ENCODE data around the gene GRID2IP.

GRID2IP gene

DNA sequence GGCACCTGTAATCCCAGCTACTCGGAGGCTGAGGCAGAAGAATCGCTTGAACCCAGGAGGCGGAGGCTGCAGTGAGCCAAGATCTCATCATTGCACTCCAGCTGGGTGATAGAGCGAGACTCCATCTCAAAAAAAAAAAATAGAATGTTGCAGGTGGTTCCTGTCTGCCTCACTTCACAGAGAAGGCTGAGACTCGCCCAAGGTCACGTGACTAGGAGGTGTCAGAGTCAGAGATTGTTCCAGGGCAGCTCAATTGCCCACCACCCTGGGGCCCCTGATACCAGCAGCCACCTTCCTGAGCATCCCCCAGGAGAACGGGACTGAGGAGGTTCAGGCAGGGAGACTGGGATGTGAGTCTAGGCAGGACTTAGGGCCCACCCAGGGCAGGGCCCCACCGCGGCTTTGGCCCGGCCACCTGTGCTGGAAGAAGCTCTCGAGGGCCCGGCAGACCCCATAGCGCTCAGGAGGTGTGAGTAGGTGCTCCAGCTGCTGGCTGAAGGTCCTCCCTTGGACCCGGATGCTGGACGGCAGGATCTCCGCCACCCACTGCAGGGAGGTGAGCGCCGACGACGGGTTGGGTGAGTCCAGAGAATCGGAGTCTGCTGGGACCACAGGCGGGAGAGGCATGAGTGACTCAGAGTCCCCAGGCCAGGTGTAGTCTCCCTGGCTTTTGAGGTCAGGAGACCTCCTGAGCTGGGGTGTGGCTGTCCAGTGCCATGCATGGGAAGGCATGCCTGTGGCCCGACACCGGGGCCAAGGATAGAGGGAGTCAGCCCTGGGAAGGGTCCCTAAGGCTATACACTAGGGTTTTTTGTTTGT, 30.9 kb downstream of the GRID2IP start:
- Mint-ChIP-seq H3K4me3 (no peak overlapping the region), H3K9me3 (no peaks in the 10 kb centered on the region), H3K27ac (no peak overlapping the region), H3K27me3 (peaks cover 2% of the 10 kb centered on the region), H3K4me1 (peaks cover 8% of the 10 kb centered on the region), H3K36me3 (no peaks in the 10 kb centered on the region)
- DNase-seq (ENCODE audit: low spot score in 2 of 2): peak in 1 of 2 donors; percentile 20
- ATAC-seq (ENCODE audit: low read depth): peak; percentile 72

DNA sequence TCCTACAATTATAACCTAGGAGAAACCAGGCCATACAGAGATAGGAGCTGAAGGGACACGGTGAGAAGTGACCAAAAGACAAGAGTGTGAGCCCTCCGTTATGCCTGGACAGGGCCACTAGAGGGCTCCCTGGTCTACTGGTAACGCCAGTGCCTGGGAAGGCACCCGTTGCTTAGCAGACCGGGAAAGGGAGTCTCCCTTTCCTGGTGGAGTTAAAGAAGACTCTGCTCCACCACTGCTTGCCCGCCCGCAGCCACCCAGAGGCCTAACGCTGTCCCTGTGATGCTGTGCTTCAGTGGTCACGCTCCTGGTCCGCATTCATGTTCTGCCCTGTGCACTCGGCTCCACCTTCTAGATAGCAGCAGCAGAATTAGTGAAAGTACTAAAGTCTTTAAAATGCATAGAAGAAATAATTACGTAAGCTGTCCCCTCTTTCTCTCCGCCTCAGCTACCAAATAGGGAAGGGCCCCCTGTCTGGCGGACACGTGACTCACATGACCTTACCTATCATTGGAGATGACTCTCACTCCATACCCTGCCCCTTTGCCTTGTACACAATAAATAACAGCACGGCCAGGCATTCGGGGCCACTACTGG, 34.8 kb downstream of the GRID2IP start:
- peaks cover 8% of the 10 kb centered on the region for H3K4me1 Mint-ChIP-seq
- peak overlapping the region; percentile 74 for H3K4me3 Mint-ChIP-seq
- no peaks in the 10 kb centered on the region for H3K9me3 Mint-ChIP-seq
- H3K27ac Mint-ChIP-seq: no peak overlapping the region
- peak; percentile 69 for ATAC-seq (ENCODE audit: low read depth)
- H3K27me3 Mint-ChIP-seq: no peaks in the 10 kb centered on the region
- no peaks in the 10 kb centered on the region for H3K36me3 Mint-ChIP-seq
- DNase-seq (ENCODE audit: low spot score in 2 of 2): peak; percentile 45 to 69

DNA sequence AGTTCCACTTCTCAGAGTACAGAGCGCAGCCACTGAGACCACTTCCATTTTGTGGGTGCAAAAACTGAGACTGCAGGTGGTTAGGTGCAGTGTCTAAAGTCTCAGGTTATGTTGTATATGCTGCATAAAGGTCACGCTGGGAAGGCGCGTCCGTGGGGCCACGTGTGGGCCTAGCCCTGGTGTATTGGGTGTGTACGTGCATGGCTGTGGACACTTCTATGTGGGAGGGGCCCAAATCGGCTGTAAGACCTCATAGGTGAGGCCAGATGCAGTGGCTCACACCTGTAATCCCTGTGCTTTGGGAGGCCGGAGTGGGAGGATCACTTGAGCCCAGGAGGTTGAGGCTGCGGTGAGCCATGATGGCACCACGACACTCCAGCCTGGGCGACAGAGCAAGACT, 37.7 kb downstream of the GRID2IP start:
- no peak overlapping the region for H3K27ac Mint-ChIP-seq
- no peaks in the 10 kb centered on the region for H3K27me3 Mint-ChIP-seq
- no peaks in the 10 kb centered on the region for H3K36me3 Mint-ChIP-seq
- peaks cover 6% of the 10 kb centered on the region for H3K4me1 Mint-ChIP-seq
- ATAC-seq (ENCODE audit: low read depth) (no peak), DNase-seq (ENCODE audit: low spot score in 2 of 2) (no peak)
- H3K9me3 Mint-ChIP-seq: no peaks in the 10 kb centered on the region
- no peak overlapping the region for H3K4me3 Mint-ChIP-seq

DNA sequence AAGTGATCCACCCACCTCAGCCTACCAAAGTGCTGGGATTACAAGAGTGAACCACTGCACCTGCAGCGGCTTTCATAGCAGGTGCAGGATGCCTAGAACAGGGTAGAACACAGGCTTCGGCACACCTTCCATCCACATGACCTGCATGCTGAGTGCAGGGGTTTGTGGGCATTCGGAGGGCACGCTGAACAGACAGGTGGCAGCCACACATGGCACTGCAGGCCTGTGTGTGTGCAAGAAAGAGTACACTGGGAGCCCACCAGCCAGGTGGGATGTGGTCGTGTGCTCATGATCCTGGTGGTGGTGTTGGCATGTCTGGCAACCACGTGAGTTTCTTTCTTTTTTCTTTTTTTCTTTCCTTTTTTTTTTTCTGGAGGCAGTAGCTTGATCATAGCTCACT, 38.4 kb downstream of the GRID2IP start:
- DNase-seq (ENCODE audit: low spot score in 2 of 2) (no peak), ATAC-seq (ENCODE audit: low read depth) (no peak)
- H3K27me3 Mint-ChIP-seq: no peaks in the 10 kb centered on the region
- H3K36me3 Mint-ChIP-seq: no peaks in the 10 kb centered on the region
- peaks cover 6% of the 10 kb centered on the region for H3K4me1 Mint-ChIP-seq
- no peak overlapping the region for H3K4me3 Mint-ChIP-seq
- H3K27ac Mint-ChIP-seq: no peak overlapping the region
- H3K9me3 Mint-ChIP-seq: no peaks in the 10 kb centered on the region

DNA sequence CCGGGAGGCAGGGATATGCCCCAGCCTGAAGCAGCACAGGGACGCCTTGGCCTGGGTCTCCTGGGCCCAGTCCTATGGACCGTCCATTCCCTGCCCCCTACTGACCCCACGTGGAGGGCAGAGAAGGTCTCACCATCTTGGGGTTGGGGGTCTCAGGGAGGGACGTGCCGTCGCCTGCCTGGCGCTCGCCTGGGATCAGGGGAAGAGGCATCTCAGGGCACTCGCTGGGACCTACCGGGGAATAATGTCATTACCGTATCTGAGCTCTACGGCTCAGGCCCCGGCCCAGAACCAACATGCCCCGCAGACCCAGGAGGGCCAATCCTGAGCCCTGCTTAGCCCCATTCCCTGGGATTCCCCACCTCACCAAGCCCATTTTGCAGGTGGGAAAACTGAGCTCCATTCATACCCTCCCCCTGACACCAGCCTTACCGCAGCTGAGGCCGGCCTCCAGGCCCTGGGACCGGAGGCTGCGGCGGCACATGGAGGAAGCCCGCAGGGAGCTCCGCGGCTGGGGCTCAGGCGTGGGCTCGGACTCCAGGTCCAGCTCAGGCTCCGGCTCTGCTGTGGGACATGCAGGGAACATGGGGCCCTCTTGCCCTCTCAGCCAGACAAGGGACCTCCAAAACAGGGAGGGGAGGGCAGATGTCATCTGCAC, 40.7 kb downstream of the GRID2IP start:
- Mint-ChIP-seq H3K36me3 (no peaks in the 10 kb centered on the region), H3K9me3 (no peaks in the 10 kb centered on the region), H3K27me3 (no peaks in the 10 kb centered on the region), H3K4me1 (peaks cover 4% of the 10 kb centered on the region), H3K27ac (no peak overlapping the region), H3K4me3 (no peak overlapping the region)
- DNase-seq (ENCODE audit: low spot score in 2 of 2) (no peak), ATAC-seq (ENCODE audit: low read depth) (no peak)

DNA sequence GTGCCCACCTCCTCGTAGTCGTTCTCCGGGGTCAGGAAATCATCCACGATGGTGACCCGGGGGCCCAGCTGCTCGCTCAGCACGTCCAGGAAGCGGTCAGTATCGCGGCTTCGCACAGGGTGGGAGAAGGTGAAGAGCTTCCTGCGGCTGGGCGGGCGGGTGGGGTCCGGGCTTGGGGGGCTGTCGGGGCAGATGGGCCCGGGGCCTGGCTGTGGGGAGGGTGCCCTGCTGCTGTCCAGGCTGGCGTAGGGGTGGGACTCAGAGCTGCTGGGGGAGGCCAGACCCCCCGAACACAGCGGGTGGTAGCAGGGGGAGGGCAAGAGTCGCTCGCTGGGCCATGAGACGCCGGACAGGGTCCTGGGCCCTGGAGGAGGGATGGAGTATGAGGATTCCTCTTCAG, 42.3 kb downstream of the GRID2IP start:
- Mint-ChIP-seq H3K4me1 (peaks cover 7% of the 10 kb centered on the region), H3K27ac (no peak overlapping the region), H3K4me3 (no peak overlapping the region), H3K27me3 (no peaks in the 10 kb centered on the region), H3K36me3 (no peaks in the 10 kb centered on the region), H3K9me3 (no peaks in the 10 kb centered on the region)
- ATAC-seq (ENCODE audit: low read depth) (no peak), DNase-seq (ENCODE audit: low spot score in 2 of 2) (no peak)

DNA sequence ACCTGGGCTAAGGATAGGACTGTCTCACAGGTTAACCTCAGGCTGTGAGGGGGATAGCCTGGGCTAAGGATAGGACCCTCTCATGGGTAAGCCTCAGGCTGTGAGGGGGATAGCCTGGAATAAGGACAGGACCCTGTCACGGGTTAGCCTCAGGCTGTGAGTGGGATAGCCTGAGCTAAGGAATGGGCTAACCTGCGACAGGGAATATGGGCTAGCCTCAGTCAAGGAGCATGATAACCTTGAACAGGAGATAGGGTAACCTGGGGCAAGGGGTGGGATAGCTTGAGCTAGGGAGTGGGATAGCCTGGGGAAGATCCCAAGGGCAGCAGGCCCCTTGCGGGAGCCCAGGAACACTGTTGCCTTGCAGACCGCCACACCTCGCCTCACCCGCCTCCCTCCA, 42.7 kb downstream of the GRID2IP start:
- no peaks in the 10 kb centered on the region for H3K36me3 Mint-ChIP-seq
- H3K4me3 Mint-ChIP-seq: no peak overlapping the region
- DNase-seq (ENCODE audit: low spot score in 2 of 2) (no peak), ATAC-seq (ENCODE audit: low read depth) (no peak)
- H3K27ac Mint-ChIP-seq: no peak overlapping the region
- H3K27me3 Mint-ChIP-seq: no peaks in the 10 kb centered on the region
- peaks cover 7% of the 10 kb centered on the region for H3K4me1 Mint-ChIP-seq
- H3K9me3 Mint-ChIP-seq: no peaks in the 10 kb centered on the region

DNA sequence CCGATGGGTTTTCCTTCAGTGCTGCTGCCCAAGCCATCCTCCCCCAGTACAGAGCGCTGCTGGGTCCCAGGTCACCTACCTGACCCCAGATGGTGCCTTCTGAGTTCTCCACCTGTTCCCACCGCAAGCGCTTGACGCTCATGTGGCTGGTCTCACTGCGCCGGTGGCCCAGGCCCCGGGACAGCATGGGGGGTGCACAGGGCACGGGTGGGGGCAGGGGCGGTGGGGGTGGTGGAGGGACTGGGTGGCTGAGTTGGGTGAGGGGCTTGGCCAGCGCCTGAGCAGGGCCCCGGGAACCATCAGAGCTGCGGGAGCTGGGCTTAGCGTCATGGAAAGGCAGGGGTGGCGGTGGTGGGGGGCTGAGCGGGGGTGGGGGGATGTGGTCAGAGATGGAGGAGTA, 43.4 kb downstream of the GRID2IP start:
- ATAC-seq (ENCODE audit: low read depth) (no peak), DNase-seq (ENCODE audit: low spot score in 2 of 2) (no peak)
- H3K36me3 Mint-ChIP-seq: no peaks in the 10 kb centered on the region
- H3K27ac Mint-ChIP-seq: no peak overlapping the region
- peaks cover 7% of the 10 kb centered on the region for H3K4me1 Mint-ChIP-seq
- no peak overlapping the region for H3K4me3 Mint-ChIP-seq
- no peaks in the 10 kb centered on the region for H3K9me3 Mint-ChIP-seq
- H3K27me3 Mint-ChIP-seq: no peaks in the 10 kb centered on the region

DNA sequence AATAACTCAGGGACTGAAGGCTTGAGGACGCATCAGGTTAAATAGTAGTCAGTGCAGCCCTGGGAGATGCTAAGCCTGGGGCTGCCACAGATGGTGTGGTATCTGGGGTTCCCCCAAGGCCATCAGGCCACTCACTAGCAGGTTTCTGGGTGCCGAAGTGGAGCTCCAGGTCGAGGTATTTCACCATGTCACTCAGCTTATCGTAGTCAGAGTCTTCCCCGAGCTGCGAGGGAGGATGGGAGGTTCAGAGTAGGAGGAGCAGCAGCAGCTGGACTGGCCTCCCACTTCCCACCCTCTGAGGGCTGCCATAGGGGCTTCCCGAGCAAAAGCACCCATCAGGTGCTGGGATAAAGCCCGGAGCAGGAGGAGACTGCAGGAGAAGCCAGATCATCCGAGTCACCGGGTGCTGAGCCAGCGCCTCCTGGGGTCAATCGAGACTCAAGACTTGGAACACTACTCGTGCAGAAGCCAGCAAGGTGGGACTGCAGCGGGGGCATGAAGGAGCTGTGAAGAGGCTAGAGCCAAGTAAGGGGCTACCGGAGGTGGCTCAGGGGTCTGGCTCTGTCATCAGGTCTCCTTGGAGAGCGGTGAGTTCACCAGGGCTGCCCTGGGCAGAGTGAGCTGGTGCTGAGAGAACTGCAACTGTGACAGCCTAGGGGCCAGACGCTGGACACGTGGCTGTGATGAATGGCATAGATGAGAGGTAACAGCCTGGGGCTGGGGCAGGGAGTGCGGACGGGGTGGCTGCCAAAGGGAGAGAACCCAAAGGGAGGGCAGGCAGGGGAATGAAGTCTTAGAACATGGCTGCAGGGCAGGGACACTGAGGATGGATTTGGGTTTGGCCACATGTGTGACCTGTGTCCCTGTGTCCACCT, 45.3 kb downstream of the GRID2IP start:
- Mint-ChIP-seq H3K36me3 (no peaks in the 10 kb centered on the region), H3K4me3 (peak overlapping the region; percentile 33), H3K27ac (no peak overlapping the region), H3K4me1 (peaks cover 7% of the 10 kb centered on the region), H3K9me3 (no peaks in the 10 kb centered on the region), H3K27me3 (no peaks in the 10 kb centered on the region)
- DNase-seq (ENCODE audit: low spot score in 2 of 2): no peak
- no peak for ATAC-seq (ENCODE audit: low read depth)

DNA sequence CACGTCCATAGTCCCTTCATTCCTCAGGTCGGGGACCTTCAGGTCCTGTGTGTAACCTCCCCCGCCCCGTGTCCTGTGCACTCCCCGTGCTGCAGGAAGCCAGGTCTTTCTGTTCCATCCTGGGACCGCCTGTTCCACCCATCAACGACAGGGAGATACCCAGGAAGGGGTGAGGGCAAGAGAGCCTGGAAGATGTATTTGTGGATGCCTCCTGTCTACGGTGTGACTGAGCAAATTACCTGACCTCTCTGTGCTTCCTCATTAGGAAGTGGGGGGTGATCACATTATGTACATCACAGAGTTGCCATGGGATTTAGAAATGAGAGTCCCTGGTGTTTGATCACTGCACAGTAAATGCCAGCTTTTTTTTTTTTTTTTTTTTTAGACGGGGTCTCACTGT, 46.3 kb downstream of the GRID2IP start:
- DNase-seq (ENCODE audit: low spot score in 2 of 2) (no peak), ATAC-seq (ENCODE audit: low read depth) (no peak)
- Mint-ChIP-seq H3K36me3 (no peaks in the 10 kb centered on the region), H3K27ac (no peak overlapping the region), H3K4me1 (peaks cover 7% of the 10 kb centered on the region), H3K27me3 (no peaks in the 10 kb centered on the region), H3K9me3 (no peaks in the 10 kb centered on the region), H3K4me3 (peak overlapping the region; percentile 98)

DNA sequence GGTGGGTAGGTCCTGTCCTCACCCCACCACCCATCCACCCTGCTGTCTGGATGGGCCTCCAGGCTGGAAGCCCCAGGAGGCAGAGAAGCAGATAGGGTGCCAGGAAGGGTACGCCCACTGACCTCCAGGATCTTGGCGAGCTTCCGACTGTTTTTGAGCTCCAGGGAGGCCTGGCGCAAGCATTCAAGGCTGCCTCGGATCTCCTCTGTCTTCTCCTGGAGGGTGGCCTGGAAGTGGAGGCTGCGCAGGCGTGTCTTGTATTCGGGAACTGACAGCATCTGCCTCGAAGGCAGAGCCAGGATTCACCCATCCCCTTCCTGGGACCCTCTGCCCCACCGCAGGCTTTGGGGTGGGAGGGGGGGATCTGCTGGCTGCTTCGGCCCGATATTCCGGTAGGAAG, 48.4 kb downstream of the GRID2IP start:
- no peak for ATAC-seq (ENCODE audit: low read depth)
- Mint-ChIP-seq H3K9me3 (no peaks in the 10 kb centered on the region), H3K27ac (no peak overlapping the region), H3K4me3 (peak overlapping the region; percentile 11), H3K27me3 (no peaks in the 10 kb centered on the region), H3K4me1 (peaks cover 7% of the 10 kb centered on the region), H3K36me3 (no peaks in the 10 kb centered on the region)
- DNase-seq (ENCODE audit: low spot score in 2 of 2): no peak

DNA sequence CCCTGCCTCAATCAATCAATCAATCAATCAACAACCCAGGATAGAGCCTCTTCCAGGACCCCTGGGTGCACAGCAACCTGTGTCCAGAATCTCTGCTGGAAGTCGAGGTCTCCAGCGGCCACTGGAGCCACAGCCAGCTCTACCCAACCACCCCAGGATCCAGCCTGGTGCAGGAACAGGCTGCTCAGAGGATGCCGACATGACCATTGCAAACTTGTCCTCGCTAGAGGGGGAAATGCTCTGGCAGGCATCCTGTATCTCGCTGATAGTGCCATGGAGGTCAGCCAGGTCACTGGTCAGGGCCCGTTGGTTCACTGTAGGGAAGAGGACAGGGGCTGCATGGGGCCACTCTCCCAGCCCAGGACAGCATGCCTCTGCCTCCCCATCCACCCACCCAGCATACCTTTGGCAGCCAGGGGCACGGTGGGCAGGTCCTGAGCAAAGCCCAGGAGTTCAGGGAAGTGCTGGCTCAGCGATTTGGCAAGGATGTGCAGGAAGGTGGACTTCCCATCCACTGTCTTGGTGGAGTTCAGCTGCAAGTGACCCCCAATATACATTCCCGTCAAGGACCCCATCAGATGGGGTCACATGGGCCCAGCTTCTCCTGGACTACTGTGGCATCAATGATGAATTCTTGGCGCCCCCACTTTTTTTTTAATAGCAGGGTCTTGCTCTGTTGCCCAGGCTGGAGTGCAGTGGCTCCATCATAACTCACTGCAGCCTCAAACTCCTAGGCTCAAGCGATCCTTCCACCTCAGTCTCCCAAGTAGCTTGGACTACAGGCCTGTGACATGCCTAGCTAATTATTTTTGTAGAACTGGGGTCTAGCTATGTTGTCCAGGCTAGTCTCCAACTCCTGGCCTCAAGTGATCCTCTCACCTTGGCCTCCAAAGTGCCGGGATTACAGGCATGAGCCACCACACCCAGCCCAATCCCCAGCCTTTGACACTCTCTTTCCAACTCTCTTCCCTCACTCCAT, 49.4 kb downstream of the GRID2IP start:
- DNase-seq (ENCODE audit: low spot score in 2 of 2) (no peak), ATAC-seq (ENCODE audit: low read depth) (no peak)
- no peaks in the 10 kb centered on the region for H3K27me3 Mint-ChIP-seq
- H3K36me3 Mint-ChIP-seq: no peaks in the 10 kb centered on the region
- peaks cover 7% of the 10 kb centered on the region for H3K4me1 Mint-ChIP-seq
- H3K9me3 Mint-ChIP-seq: no peaks in the 10 kb centered on the region
- H3K4me3 Mint-ChIP-seq: no peak overlapping the region
- H3K27ac Mint-ChIP-seq: no peak overlapping the region

DNA sequence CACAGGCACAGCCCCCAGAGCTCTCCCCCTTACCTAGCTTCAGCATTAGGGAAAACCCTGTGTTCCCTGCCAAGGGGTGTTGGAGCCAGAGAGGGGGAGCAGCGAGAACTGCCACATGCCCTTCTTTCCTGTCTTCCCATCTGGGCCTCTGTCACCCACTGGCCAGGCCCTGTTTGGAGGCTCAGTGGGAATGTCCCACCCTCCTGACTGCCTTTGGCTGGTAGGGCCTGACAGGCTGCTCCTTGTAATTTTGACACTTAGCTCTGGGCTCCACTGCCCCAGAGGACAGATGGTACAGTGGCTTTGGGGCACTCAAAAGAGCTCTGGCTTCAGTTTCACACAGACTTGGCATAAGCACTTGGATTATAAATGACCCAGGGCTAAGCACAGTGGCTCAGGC, 50.6 kb downstream of the GRID2IP start:
- no peak overlapping the region for H3K27ac Mint-ChIP-seq

More for the DNA sequence above, 50.6 kb downstream of the GRID2IP start:
- Mint-ChIP-seq H3K4me3 (no peak overlapping the region), H3K4me1 (peaks cover 4% of the 10 kb centered on the region), H3K27me3 (no peaks in the 10 kb centered on the region), H3K36me3 (no peaks in the 10 kb centered on the region), H3K9me3 (no peaks in the 10 kb centered on the region)
- DNase-seq (ENCODE audit: low spot score in 2 of 2): no peak
- no peak for ATAC-seq (ENCODE audit: low read depth)

Measured in memory B cell (primary cell).